T follicular helper cell (primary cell): ENCODE measurements around the gene KRTAP20-3.

Experiments used
- DNase-seq: peaks from one replicate; pipeline ENCODE4 v3.0.0-alpha.2; 2020; ENCODE audit warnings: low read depth
- total RNA-seq, 2 experiments: gene quantifications; one replicate each; lab custom pipeline; 2026; lab: John Stamatoyannopoulos, UW

KRTAP20-3 gene
- 0 reads per million in 2 experiments for total RNA-seq

DNA sequence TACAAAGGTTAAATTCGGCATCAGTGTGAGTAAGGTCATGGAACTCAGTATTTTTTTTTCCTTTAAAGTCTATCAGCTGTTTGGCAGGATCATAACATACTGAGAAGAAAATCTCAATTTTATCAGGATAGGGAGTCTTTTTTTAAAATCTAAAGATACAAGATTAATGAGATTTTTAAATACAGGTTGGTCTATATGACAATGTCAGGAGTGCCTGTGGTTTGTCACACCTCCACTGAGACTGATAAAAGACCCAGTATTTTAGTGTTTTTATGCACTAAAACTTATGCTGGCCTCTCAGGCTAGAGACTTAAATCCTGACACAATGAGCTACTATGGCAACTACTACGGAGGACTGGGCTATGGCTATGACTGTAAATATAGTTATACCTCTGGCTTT, at the start of gene KRTAP20-3:
KRTAP20-3 (plus strand) TSS at position 301 of the 400 bp plus-strand sequence.
- DNase-seq = no peak

GRCh38 chr21:30598802-30599201, 43.9 kb upstream of the KRTAP20-3 start, which contains the start of gene KRTAP6-2:
Gene KRTAP6-2, minus strand, starts transcription at chr21:30598902. Its CDS starts 28 bp downstream, at chr21:30598874.
- DNase-seq = no peak

DNA sequence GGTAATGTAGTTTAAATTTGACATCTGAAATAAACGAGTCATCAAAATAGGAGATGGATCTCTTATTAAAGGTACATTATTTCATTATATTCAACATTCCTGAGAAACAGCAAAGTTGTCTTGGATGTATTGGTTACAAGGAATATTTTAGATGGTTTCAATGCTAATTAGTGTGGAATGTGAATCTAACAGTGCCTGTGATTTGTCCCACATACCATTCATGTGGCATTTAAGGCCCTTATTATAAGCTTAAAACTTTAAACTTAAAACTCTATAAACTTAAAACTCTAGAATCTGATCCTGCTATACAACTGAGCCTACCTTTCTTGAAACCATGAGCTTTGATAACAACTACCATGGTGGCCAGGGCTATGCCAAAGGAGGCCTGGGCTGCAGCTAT, 41.9 kb upstream of the KRTAP20-3 start, which contains the start of gene KRTAP22-1:
KRTAP22-1 (plus strand) TSS at position 301 of the 400 bp plus-strand sequence.
- no peak for DNase-seq

DNA sequence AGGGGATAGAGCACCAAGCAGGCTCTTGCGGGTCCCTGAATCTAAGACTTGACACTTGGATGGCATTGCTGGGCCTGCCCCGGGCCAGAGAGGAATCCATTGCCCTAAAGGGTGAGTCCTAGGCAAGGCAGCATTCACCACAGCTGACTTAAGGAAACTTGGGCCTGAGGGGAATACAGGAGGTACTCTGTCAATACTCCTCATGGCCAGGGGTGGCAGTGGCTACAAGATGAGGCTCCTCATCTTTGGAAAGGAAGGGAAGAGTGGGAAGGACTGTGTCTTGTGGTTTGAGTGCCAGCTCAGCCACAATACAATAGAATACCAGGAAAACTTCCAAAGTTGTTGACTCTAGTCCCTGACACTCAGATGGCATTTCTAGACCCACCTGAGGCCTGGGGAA, 36.7 kb upstream of the KRTAP20-3 start:
- DNase-seq = no peak

DNA sequence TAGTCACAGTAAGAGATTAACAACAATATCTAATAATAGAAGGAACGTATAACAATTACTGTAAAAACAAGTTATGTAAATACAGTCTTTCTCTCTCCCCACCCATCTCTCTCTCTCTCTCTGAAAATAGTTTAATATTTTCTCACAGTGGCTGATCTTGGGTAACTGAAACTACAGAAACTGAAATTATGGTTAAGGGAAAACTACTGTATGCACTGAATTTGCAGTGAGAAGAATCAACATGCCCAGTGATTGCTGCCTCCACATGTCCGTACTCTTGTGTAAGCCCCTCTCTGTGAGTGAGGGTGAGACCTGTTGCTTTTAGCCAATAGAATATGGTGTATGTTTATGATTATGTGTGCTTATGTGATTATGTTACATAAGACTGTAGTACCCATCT, 30.5 kb upstream of the KRTAP20-3 start:
- no peak for DNase-seq

GRCh38 chr21:30613836-30614235, 28.8 kb upstream of the KRTAP20-3 start, which contains the start of gene KRTAP6-1:
Gene KRTAP6-1, minus strand, starts transcription at chr21:30613930. Its CDS starts 26 bp downstream, at chr21:30613904.
- DNase-seq = no peak

- DNase-seq = no peak
Measured at GRCh38 chr21:30615199-30615598, 27.5 kb upstream of the KRTAP20-3 start.

DNA sequence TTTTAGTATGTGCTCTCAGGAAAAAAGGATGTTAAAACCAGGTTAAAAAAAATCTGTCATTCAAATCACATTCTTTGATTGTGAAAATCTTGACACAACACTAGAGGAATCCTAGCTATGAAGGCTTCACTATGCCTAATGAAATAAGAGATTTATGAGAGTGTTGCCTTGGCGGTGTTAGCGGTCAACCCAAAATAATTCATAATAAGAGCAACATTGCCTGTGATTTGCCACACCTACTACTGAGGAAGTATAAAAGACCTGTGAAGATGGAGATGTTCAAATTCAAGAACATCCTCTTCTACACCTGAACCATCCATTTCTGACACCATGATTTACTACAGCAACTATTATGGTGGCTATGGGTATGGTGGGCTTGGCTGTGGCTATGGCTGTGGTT, 26.5 kb upstream of the KRTAP20-3 start, which contains the start of gene KRTAP20-1:
KRTAP20-1 (plus strand) TSS at position 301 of the 400 bp plus-strand sequence; CDS start at position 331, 30 bp downstream.
- no peak for DNase-seq

DNA sequence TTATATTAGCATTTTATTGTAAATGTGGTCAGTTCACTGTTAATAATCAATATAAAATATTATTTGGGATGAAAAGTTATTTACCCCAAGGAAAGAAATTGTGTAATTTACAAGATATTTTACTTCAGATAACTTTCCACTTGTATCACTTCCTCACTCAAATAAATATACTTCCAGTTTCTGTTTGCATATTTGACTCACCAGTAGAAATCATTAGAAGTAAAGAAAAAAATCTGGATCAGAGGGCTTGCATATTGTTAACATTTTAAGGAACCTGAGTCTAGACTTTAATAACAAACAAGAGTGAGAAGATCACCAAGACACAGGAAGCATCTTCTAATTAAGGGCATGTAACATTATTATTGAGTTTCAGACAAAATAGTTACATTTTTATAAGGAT, 22.6 kb upstream of the KRTAP20-3 start:
- no peak for DNase-seq

DNA sequence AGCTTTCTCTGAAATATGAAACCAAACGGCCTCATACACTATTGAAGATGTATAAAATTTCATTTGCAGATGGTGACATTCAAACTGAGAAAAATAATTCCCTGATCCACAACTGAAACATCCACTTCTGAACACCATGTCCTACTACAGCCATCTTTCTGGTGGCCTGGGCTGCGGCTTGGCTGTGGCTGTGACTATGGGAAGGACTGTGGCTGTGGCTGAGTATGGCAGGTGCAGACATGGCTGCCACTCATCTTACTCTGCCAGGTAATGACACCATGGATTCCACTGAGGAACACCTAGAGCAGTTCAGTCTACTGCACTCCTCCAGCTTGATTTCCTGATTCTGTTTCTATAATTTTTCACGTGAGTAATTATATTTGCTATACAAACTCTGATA, 22.1 kb upstream of the KRTAP20-3 start, which contains the start of gene KRTAP20-4:
KRTAP20-4 (plus strand) TSS at position 106 of the 400 bp plus-strand sequence.
- DNase-seq = no peak

GRCh38 chr21:30623362-30623761, 19.3 kb upstream of the KRTAP20-3 start:
- DNase-seq = no peak

DNA sequence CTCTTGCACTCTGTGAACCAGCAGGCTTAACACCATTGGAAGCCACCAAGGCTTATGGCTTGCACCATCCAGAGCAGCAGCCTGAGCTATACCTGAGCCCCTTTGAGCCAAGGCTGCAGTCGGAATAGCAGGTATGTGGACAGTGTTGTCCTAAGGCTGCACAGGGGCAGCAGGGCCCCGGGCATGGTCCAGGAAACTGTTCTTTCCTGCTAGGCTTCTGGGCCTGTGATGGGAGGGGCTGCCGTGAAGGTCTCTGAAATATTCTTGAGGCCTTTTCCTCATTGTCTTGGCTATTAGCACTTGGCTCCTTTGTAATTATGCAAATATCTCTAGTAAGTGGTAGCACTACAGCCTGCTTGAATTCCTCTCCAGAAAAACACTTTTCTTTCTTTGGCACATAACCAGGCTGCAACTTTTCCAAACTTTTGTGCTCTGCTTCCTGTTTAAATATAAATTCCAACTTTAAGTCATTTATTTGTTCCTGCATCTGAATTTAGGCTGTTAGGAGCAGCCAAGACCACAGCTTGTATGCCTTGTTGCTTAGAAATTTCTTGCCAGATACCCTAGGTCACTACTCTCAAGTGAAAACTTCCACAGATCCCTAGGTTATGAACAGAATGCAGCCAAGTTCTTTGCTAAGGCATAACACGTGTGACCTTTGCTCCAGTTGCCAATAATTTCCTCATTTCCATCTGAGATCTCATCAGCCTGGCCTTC, 17.1 kb upstream of the KRTAP20-3 start:
- no peak for DNase-seq

GRCh38 chr21:30628109-30628508, 14.6 kb upstream of the KRTAP20-3 start:
- DNase-seq = no peak

DNA sequence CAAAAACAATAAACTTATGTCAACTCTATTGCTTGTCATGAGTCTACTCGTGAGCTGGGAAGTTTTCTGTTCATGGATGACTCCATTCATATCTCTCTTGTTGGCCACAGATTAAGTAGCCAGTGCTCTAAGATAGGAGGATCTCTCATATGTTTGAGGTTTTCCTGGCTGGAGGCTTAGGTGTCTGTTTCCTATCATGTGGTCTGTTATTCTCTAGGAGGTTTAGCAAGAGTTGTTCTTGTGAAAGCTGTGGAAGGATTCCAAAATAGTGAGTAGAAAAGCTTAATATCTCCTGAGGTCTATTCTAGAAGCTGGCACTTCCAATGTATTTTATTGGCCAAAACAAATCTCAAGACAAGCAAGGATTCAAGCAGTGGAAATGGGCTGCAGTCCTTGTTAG, 13.5 kb upstream of the KRTAP20-3 start:
- DNase-seq = no peak

- DNase-seq = no peak
Measured at GRCh38 chr21:30634906-30635305, 7.8 kb upstream of the KRTAP20-3 start, which contains the start of gene KRTAP20-2. Gene KRTAP20-2, plus strand, starts transcription at chr21:30635206. Its CDS starts 58 bp downstream, at chr21:30635264.

DNA sequence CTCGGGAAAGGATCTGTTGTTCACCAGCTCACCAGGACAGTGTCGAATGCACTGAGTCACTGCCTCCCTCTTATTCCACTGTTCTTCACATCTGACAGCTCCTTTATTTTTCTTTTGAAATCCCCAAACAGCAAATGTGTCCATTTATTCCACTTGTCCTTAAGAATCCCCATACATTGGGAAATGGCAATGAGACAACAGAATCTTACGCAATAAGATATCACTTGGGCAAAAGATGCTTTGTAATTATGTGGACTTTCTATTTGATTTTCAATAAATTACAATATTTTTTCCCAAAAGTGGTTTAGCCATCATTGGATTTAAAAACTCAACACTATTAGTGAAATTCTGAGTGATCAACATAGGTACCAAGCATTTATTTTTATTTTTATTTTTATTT, 4.0 kb upstream of the KRTAP20-3 start:
- DNase-seq = no peak

GRCh38 chr21:30646904-30647414, 4.3 kb downstream of the KRTAP20-3 start:
- no peak for DNase-seq

GRCh38 chr21:30652891-30653290, 10.2 kb downstream of the KRTAP20-3 start:
- no peak for DNase-seq

GRCh38 chr21:30668776-30669175, 26.1 kb downstream of the KRTAP20-3 start:
- no peak for DNase-seq

DNA sequence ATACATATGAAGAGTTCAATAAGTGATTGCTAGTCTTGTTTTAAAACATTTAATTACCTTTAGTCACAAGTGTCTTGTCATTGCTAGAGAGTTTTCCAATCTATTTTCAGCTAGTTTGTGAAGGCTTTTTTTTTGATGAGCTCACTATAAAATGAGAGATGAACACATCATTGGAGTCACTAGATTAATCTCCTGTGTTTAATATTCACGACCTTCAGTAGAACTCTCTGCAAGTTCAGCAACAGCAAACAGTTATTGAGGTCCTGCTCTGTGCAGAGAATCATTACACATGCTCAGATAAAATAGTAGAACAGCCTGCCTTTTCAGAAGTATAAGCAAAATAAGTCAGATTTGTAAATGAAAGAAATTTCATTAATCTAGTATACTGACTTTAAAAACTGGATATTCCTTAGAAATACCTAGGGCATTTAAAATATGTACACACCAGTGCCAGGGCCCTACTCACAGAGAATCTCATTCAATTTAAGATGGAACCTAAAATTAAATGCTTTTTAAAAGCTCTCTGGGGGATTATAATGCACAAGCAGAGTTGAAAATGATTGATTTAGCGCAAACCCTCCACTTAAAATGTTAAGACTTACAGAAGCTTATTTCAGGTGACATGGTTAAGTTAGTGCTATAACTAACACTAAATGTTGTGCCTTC, 30.5 kb downstream of the KRTAP20-3 start:
- no peak for DNase-seq

DNA sequence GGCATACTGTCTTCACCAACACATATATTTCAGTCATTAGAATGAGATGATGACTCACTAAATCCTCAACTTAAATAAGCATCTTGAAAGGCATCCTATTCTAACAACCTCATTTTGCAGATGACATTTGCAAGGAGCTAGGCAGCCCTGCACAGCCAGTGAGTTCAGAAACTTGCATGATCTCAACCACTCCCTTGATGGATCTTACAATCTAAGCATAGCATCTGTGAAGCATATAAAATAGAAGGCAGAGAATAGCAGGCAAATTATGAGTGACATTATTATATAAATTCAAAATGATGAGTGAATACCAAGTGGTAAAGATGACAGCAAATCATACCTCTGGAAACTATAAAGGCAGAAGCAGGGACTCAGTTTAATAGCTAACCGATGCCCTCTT, 31.6 kb downstream of the KRTAP20-3 start:
- DNase-seq = no peak

DNA sequence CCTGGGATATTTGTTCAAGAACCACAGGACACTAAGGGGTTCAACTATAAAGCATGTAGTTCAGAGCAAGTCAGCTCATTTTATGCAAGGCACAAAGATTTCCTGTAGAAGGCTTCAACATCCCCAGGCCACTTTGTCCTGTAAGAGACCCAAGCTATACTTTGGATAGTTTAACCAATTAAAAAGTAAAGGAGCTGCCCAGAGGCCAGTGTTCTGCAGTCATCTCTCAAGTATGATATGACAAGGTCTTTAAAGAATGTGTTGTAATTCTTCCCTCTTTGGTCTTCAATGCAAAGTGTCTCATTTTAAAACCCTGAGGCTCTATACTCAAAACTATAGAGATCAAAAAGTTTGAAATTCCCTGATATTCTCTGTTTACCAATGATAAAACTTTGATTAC, 34.1 kb downstream of the KRTAP20-3 start:
- no peak for DNase-seq

DNA sequence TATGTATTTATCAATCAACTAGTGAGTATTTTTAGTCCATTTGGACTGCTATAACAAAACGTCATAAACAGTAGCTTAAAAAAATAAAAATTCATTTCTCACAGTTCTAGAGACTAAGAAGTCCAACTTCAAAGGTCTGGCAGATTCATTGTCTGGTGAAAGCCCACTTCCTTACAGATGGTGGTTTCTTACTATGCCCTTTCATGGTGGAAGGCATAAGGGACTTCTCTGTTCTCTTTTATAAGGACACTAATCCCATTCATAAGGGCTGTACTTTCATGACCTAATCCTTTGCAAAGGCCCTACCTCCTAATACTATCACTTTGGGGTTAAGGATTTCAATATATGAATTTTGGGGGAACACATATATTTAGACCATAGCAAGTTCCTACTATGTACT, 37.9 kb downstream of the KRTAP20-3 start:
- no peak for DNase-seq
